K562 (cell line): Measurements from ENCODE around the gene ITM2B. TPM values are rescaled to one million over a fixed set of nuclear protein-coding genes. Genes with fewer than 3 reads are reported as not detected.

Experiments
- ATAC-seq: fragments of 200-7000 bp; cut with Tn5 transposase; 3 replicates; pipeline ENCODE4 v1.9.1; 2020; ENCODE audit warnings: moderate library complexity
- BruUV-seq: library from RNA; stranded (reverse); fragments of 400-500 nt; replicated peaks from 2 replicates; lab custom pipeline; 2021; lab: Mats Ljungman, UMichigan
- CTCF ChIA-PET: fragments of 300-600 bp; formaldehyde crosslinking; extraction: SDS; loops from one replicate; lab custom pipeline; 2021; ENCODE audit warnings: low intra/inter-chr PET ratio; lab: Yijun Ruan, JAX
- POLR2A ChIA-PET: fragments of 300-600, 350-650 bp; sonication (Branson Sonifier 250); formaldehyde crosslinking; extraction: SDS; loops from one replicate; lab custom pipeline; 2021; ENCODE audit warnings: antibody characterized with exemption, inconsistent platforms; lab: Yijun Ruan, JAX
- DNase-seq, 4 experiments: peaks; one replicate each; pipeline versions ENCODE4 v3.0.0 to v3.0.0-alpha.2; 2011 to 2018; ENCODE audit warnings: low spot score in 3 of 4, mixed read lengths in 3 of 4; ENCODE audit errors: extremely low read depth in 1 of 4
- FAIRE-seq: peaks from 2 replicates; lab custom pipeline; 2011; peaks lifted over from hg19 to GRCh38; lab: Jason Lieb, UNC
- H2AFZ ChIP-seq: 2 replicates; pipeline ENCODE4 v1.6.0; 2011; ENCODE audit warnings: low read depth, low read length, control low read depth, inconsistent platforms
- H3K27ac ChIP-seq: fragments of 200-600 bp; 3 replicates; pipeline ENCODE4 v1.8.0; 2011; ENCODE audit warnings: low read depth, mild to moderate bottlenecking, control low read depth, inconsistent platforms, low read length, moderate library complexity, mixed read lengths; ENCODE audit errors: extremely low read depth
- H3K27me3 ChIP-seq, 2 experiments: fragments of 300-600 bp in 1 of 2; 2 replicates in 1 of 2; 3 replicates in 1 of 2; pipeline versions ENCODE4 v1.6.0 to v1.8.0; 2011; ENCODE audit warnings: inconsistent platforms in 2 of 2, low read length in 2 of 2, mild to moderate bottlenecking in 1 of 2, mixed read lengths in 1 of 2, moderate library complexity in 1 of 2; ENCODE audit not compliant: control insufficient read depth in 2 of 2, insufficient read depth in 2 of 2
- H3K36me3 ChIP-seq: fragments of 300-600 bp; 3 replicates; pipeline ENCODE4 v1.8.0; 2011; ENCODE audit warnings: mild to moderate bottlenecking, low read length, inconsistent platforms; ENCODE audit not compliant: control insufficient read depth, insufficient read depth
- H3K4me1 ChIP-seq, 2 experiments: fragments of 200-600 bp in 1 of 2; replicated peaks in 1 of 2; 2 replicates in 1 of 2; 3 replicates in 1 of 2; pipeline versions ENCODE4 v1.5.1 to v1.8.0; 2011; ENCODE audit warnings: inconsistent platforms in 2 of 2, low read length in 2 of 2, mild to moderate bottlenecking in 1 of 2, mixed read lengths in 1 of 2, moderate library complexity in 1 of 2; ENCODE audit not compliant: control insufficient read depth in 2 of 2, insufficient read depth in 2 of 2
- H3K4me2 ChIP-seq: 2 replicates; pipeline ENCODE4 v1.6.1; 2011; ENCODE audit warnings: low read length, control low read depth, inconsistent platforms, mixed read lengths; ENCODE audit not compliant: insufficient read depth
- H3K4me3 ChIP-seq: fragments of 200-600 bp; sonication (generic), shearing (Covaris generic); 2 replicates; pipeline ENCODE4 v1.5.1; 2016; ENCODE audit warnings: control low read depth, inconsistent platforms
- H3K79me2 ChIP-seq: fragments of 200-600 bp; 3 replicates; pipeline ENCODE4 v1.8.0; 2011; ENCODE audit warnings: low read length, inconsistent platforms; ENCODE audit not compliant: control insufficient read depth, insufficient read depth
- H3K9ac ChIP-seq, 2 experiments: 2 replicates each; pipeline versions ENCODE4 v1.6.0 to v1.6.1; 2011; ENCODE audit warnings: low read depth in 2 of 2, low read length in 2 of 2, control low read depth in 1 of 2, inconsistent platforms in 1 of 2, mild to moderate bottlenecking in 1 of 2, mixed read lengths in 1 of 2; ENCODE audit not compliant: insufficient read depth in 1 of 2
- H3K9me1 ChIP-seq: one replicate; pipeline ENCODE4 v1.6.0; 2011; ENCODE audit warnings: inconsistent platforms, mild to moderate bottlenecking, low read length, moderate library complexity; ENCODE audit not compliant: control insufficient read depth, insufficient read depth
- H3K9me3 ChIP-seq: replicated peaks from 2 replicates; pipeline ENCODE4 v1.5.1; 2011; ENCODE audit warnings: low read depth, low read length, inconsistent platforms; ENCODE audit not compliant: control insufficient read depth, insufficient read depth
- H4K20me1 ChIP-seq: replicated peaks from 2 replicates; pipeline ENCODE4 v1.6.1; 2011; ENCODE audit warnings: low read length, inconsistent platforms, mixed read lengths; ENCODE audit not compliant: control insufficient read depth, insufficient read depth
- CAMTA2 ChIP-seq: fragments of 250-450 bp; sonication (Bioruptor Pico); conservative IDR thresholded peaks from 2 replicates; pipeline ENCODE4 v1.5.1; 2022
- HMBOX1 ChIP-seq: sonication (generic); IDR thresholded peaks from 2 replicates; pipeline ENCODE4 v1.6.1; 2016
- LCOR ChIP-seq: sonication (generic); formaldehyde crosslinking; IDR thresholded peaks from 2 replicates; pipeline ENCODE4 v1.8.0; 2022; ENCODE audit warnings: mild to moderate bottlenecking, missing genetic modification reagents
- POLR3G ChIP-seq: IDR thresholded peaks from 2 replicates; pipeline ENCODE4 v1.6.1; 2011; ENCODE audit not compliant: insufficient read length, insufficient replicate concordance; ENCODE audit errors: extremely low read depth
- RBM15 ChIP-seq: fragments of 200-400 bp; formaldehyde crosslinking; IDR thresholded peaks from 2 replicates; pipeline ENCODE4 v1.6.1; 2018; ENCODE audit warnings: mild to moderate bottlenecking, low read length, moderate library complexity; ENCODE audit not compliant: insufficient read depth
- SMAD2 ChIP-seq: fragments of 150-350 bp; IDR thresholded peaks from 2 replicates; pipeline ENCODE4 v1.6.1; 2014; ENCODE audit warnings: low read depth, mild to moderate bottlenecking, low read length
- TBP ChIP-seq: optimal IDR thresholded peaks from 2 replicates; pipeline ENCODE3; 2011; ENCODE audit warnings: low read depth, low read length, improper control_type of control experiment
- YY1 ChIP-seq, 3 experiments: IDR thresholded peaks; 2 replicates each; pipeline ENCODE4 v1.6.1; 2011; ENCODE audit warnings: low read length in 2 of 3, mild to moderate bottlenecking in 2 of 3, moderate library complexity in 2 of 3, borderline replicate concordance in 1 of 3, control low read depth in 1 of 3, low read depth in 1 of 3; ENCODE audit not compliant: insufficient read depth in 3 of 3, insufficient replicate concordance in 2 of 3, control insufficient read depth in 1 of 3, insufficient read length in 1 of 3; ENCODE audit errors: extremely low read depth in 1 of 3
- ZBTB40 ChIP-seq, 2 experiments: fragments of 450-650 bp in 1 of 2; sonication (generic) in 1 of 2; formaldehyde crosslinking in 1 of 2; IDR thresholded peaks; 2 replicates each; pipeline versions ENCODE4 v1.7.1 to v1.9.0; 2016 to 2022; ENCODE audit warnings: inconsistent platforms in 1 of 2, mild to moderate bottlenecking in 1 of 2, missing genetic modification reagents in 1 of 2
- ZNF354B ChIP-seq: fragments of 250-450 bp; sonication (Bioruptor Pico); IDR thresholded peaks from 2 replicates; pipeline ENCODE4 v1.4.0; 2020
- WGBS: fragments of 100-300 bp; shearing (Covaris generic); methylation state at CpG from one replicate; pipeline ENCODE4 v1.1.6; 2016; ENCODE audit warnings: low coverage, mixed read lengths; ENCODE audit not compliant: insufficient coverage; ENCODE audit errors: missing lambda C conversion rate; 5-methylcytosine and 5-hydroxymethylcytosine counted together
- in situ Hi-C: fragments of 300-500 bp; cut with MboI; formaldehyde crosslinking; loops from 4 replicates; pipeline ENCODE4 v1.15.0; 2018; ENCODE audit warnings: inconsistent platforms, mixed read lengths
- intact Hi-C: fragments of 100-400 bp; cut with micrococcal nuclease; formaldehyde crosslinking; loops from 2 replicates; pipeline ENCODE4 v1.14.2; 2022
- polyA plus RNA-seq, 8 experiments: library from polyadenylated mRNA; depleted of rRNA in 4 of 8; stranded (reverse) in 5 of 8; unstranded in 3 of 8; fragments of >200 nt; fragmentation: Nextera tagmentation in 2 of 8; fragmentation: Illumina TruSeq in 1 of 8; extraction: Ambion mirVana in 2 of 8; extraction: Trizol in 1 of 8; gene quantifications; 2 replicates each; pipeline versions ENCODE4 v1.2.1 to v1.2.3, GENCODE V29; 2011 to 2014; ENCODE audit warnings: inconsistent platforms in 1 of 8, missing spikeins in 1 of 8
- total RNA-seq, 7 experiments: library from RNA; depleted of rRNA in 6 of 7; stranded (reverse); fragments of >200 nt in 6 of 7; fragmentation: Illumina TruSeq in 2 of 7; extraction: Trizol in 2 of 7; gene quantifications; 2 replicates each; pipeline versions ENCODE4 v1.2.1 to v1.2.3, GENCODE V29; 2011 to 2021; ENCODE audit warnings: low replicate concordance in 1 of 7

Gene ITM2B
- total and polyA plus RNA-seq, 9 of the 15 experiments (the other 6 are each of a cell fraction or from before 2014, with no cell fraction given): 22.0 to 83.8 (median 45.0) TPM

- Histone ChIP-seq H3K36me3 (no peaks in the 10 kb centered on the region; the same call in 2 of the 3 replicates), H3K9ac (peak overlapping the region; percentile 92 to 100), H3K79me2 (peaks cover 41% of the 10 kb centered on the region), H2AFZ (peak overlapping the region; percentile 91), H3K27me3 (no peaks in the 10 kb centered on the region), H3K4me3 (peak overlapping the region; percentile 94), H3K9me1 (no peaks in the 10 kb centered on the region), H3K4me2 (peak overlapping the region; percentile 91), H3K9me3 (no peaks in the 10 kb centered on the region), H4K20me1 (no peaks in the 10 kb centered on the region), H3K4me1 (peaks cover 0 to 15% of the 10 kb centered on the region in 2 experiments; a peak in 3 of 5 replicates), H3K27ac (peak overlapping the region; percentile 91)
- POLR2A ChIA-PET: interaction anchor here (0.8 to 1.4 kb wide), 3 partner anchors 10 to 168 kb away, joined by 3 read pairs; no protein-coding TSS in a partner anchor
- DNase-seq: no peak
- TSS peak; percentile 40 for BruUV-seq
- ATAC-seq: peak; percentile 5
- CTCF ChIA-PET: no interaction called here
- TF ChIP-seq CAMTA2 (CRISPR knock-in tag): no peak
- TF ChIP-seq LCOR (CRISPR knock-in tag): 0 out of 2 replicates have a peak, but pooled peaks have one; percentile 18
- no peak for TF ChIP-seq SMAD2
- TF ChIP-seq YY1 (IDR thresholded peaks at IDR 0.05; ENCODE audit: borderline replicate concordance in 1 of 3, control insufficient read depth in 1 of 3, extremely low read depth in 1 of 3, insufficient read depth in 3 of 3, insufficient read length in 1 of 3, insufficient replicate concordance in 2 of 3, low read depth in 1 of 3, low read length in 2 of 3): peak in 1 of 3 experiments; percentile 78
- TF ChIP-seq TBP: peak; percentile 36
- 0 out of 2 replicates have a peak, but pooled peaks have one; percentile 7 for TF ChIP-seq ZBTB40 (IDR thresholded peaks at IDR 0.05)
- TF ChIP-seq ZBTB40 (CRISPR knock-in tag; IDR thresholded peaks at IDR 0.05): no peak
- 0 out of 2 replicates have a peak, but pooled peaks have one; percentile 25 for TF ChIP-seq HMBOX1
- TF ChIP-seq ZNF354B: no peak
- TF ChIP-seq RBM15: no peak
- TF ChIP-seq POLR3G: no peak
- in situ Hi-C loops: no loop called here
- under 1% methylated on average over 12 of the region's 12 CpGs for WGBS
- intact Hi-C loops: loop anchor here (2.0 kb wide), 1 partner anchor 107 kb away; no protein-coding TSS in a partner anchor
- no peak for FAIRE-seq
Measured at GRCh38 chr13:48233889-48234488, 983 bp downstream of the ITM2B start.
